ENCODE results near the gene ARF3. TPM values are rescaled to one million over a fixed set of nuclear protein-coding genes. Genes with fewer than 3 reads are reported as not detected.

Gene ARF3
- total RNA-seq (10 to 100 TPM; 35.0 to 54.5 (median 42.4) TPM), polyA plus RNA-seq (10 to 100 TPM; 34.7 to 56.5 (median 42.6) TPM)
- long read RNA-seq, donor 1, full-length matches to known transcripts: 10 of 10 reads
- long read RNA-seq, donor 1, partial matches to known transcripts: 0 of 10 reads
- long read RNA-seq, donor 1, other reads (novel, unspliced or antisense): 0 of 10 reads
- long read RNA-seq, donor 2, full-length matches to known transcripts: 18 of 18 reads
- long read RNA-seq, donor 2, partial matches to known transcripts: 0 of 18 reads
- long read RNA-seq, donor 2, other reads (novel, unspliced or antisense): 0 of 18 reads
- long read RNA-seq, donor 3, full-length matches to known transcripts: 11 of 11 reads
- long read RNA-seq, donor 3, partial matches to known transcripts: 0 of 11 reads
- long read RNA-seq, donor 3, other reads (novel, unspliced or antisense): 0 of 11 reads
- long read RNA-seq, donor 4: 0 reads
- long read RNA-seq, donor 5, full-length matches to known transcripts: 19 of 19 reads
- long read RNA-seq, donor 5, partial matches to known transcripts: 0 of 19 reads
- long read RNA-seq, donor 5, other reads (novel, unspliced or antisense): 0 of 19 reads
- long read RNA-seq, donor 6, full-length matches to known transcripts: 31 of 37 reads
- long read RNA-seq, donor 6, partial matches to known transcripts: 6 of 37 reads
- long read RNA-seq, donor 6, other reads (novel, unspliced or antisense): 0 of 37 reads
- long read RNA-seq, donor 7, full-length matches to known transcripts: 15 of 15 reads
- long read RNA-seq, donor 7, partial matches to known transcripts: 0 of 15 reads
- long read RNA-seq, donor 7, other reads (novel, unspliced or antisense): 0 of 15 reads
- long read RNA-seq, donor 8, full-length matches to known transcripts: 17 of 17 reads
- long read RNA-seq, donor 8, partial matches to known transcripts: 0 of 17 reads
- long read RNA-seq, donor 8, other reads (novel, unspliced or antisense): 0 of 17 reads
- long read RNA-seq, donor 9, full-length matches to known transcripts: 10 of 10 reads
- long read RNA-seq, donor 9, partial matches to known transcripts: 0 of 10 reads
- long read RNA-seq, donor 9, other reads (novel, unspliced or antisense): 0 of 10 reads
- long read RNA-seq, donor 10, full-length matches to known transcripts: 10 of 10 reads
- long read RNA-seq, donor 10, partial matches to known transcripts: 0 of 10 reads
- long read RNA-seq, donor 10, other reads (novel, unspliced or antisense): 0 of 10 reads

- Histone ChIP-seq H3K4me1 (peaks cover 7 to 35% (median 20%) of the 10 kb centered on the region in 4 donors), H3K36me3 (peaks cover 5 to 16% (median 11%) of the 10 kb centered on the region in 4 donors), H3K27ac (peak within 1 kb of the TSS; percentile 80 to 92 (median 85)), H3K9me3 (no peaks in the 10 kb centered on the region), H3K4me3 (peak within 1 kb of the TSS; percentile 84 to 100 (median 96)), H3K27me3 (no peaks in the 10 kb centered on the region)
- intact Hi-C loops (cut with DNase I; ENCODE audit: low total_unique reads): no loop called here
- no peak for TF ChIP-seq CTCF (IDR thresholded peaks at IDR 0.05)
- peak in 2 of 3 donors; percentile 77 to 90 for TF ChIP-seq POLR2AphosphoS5 (IDR thresholded peaks at IDR 0.05)
- DNase-seq: peak; percentile 96 to 98
- WGBS, 5 donors: 0 to 1% (median 0%) methylated on average over 53 to 58 of the region's 58 CpGs
These were observed at the start of gene ARF3 for GRCh38 chr12:48957141-48958048. ARF3 (minus strand) TSS chr12:48957487; CDS start chr12:48941095, 16,392 bp downstream.

- TF ChIP-seq POLR2AphosphoS5 (IDR thresholded peaks at IDR 0.05) (no peak), EP300 (IDR thresholded peaks at IDR 0.05) (no peak), CTCF (IDR thresholded peaks at IDR 0.05) (no peak), POLR2A (IDR thresholded peaks at IDR 0.05) (no peak)
- 65 to 88% (median 86%) methylated on average over 2 of the region's 2 CpGs for WGBS, 5 donors
- H3K27me3 ChIP-seq: peaks cover 12 to 90% (median 33%) of the 10 kb centered on the region in 3 donors
These were observed 43.1 kb upstream of the ARF3 start for GRCh38 chr12:49000346-49000745.

GRCh38 chr12:48999371-49000131, 42.3 kb upstream of the ARF3 start, which contains the start of gene DDN:
DDN (minus strand) TSS chr12:48999375; CDS start chr12:48999287, 88 bp downstream.
- Histone ChIP-seq H3K27ac (peak within 1 kb of the TSS in 2 of 5 donors; percentile 23 to 56), H3K9me3 (no peaks in the 10 kb centered on the region), H3K27me3 (peaks cover 12 to 93% (median 41%) of the 10 kb centered on the region in 3 donors), H3K36me3 (peaks cover 19 to 44% (median 43%) of the 10 kb centered on the region in 4 donors), H3K4me1 (peaks cover 38 to 52% (median 50%) of the 10 kb centered on the region in 4 donors), H3K4me3 (peak within 1 kb of the TSS; percentile 49 to 69 (median 56))
- no peak for TF ChIP-seq POLR2A (IDR thresholded peaks at IDR 0.05)
- TF ChIP-seq POLR2AphosphoS5 (IDR thresholded peaks at IDR 0.05): peak in 1 of 3 donors; percentile 19
- intact Hi-C loops (cut with DNase I; ENCODE audit: low total_unique reads): no loop called here
- 1 to 6% (median 1%) methylated on average over 13 to 30 of the region's 30 CpGs for WGBS, 5 donors
- DNase-seq: peak; percentile 46 to 79

More at GRCh38 chr12:49000346-49000745, 43.1 kb upstream of the ARF3 start:
- intact Hi-C loops (cut with DNase I; ENCODE audit: low total_unique reads): no loop called here
- H3K36me3 ChIP-seq: peaks cover 27 to 52% (median 50%) of the 10 kb centered on the region in 4 donors
- peaks cover 38 to 45% (median 42%) of the 10 kb centered on the region in 4 donors for H3K4me1 ChIP-seq
- H3K27ac ChIP-seq: no peak overlapping the region
- no peak overlapping the region for H3K4me3 ChIP-seq
- no peaks in the 10 kb centered on the region for H3K9me3 ChIP-seq
- DNase-seq: peak in 1 of 2 donors; percentile 26
